Transverse colon (tissue), 4 donors: Measurements from ENCODE around the gene PTN.

Experiments
- EP300 ChIP-seq: sonication (generic); formaldehyde crosslinking; IDR thresholded peaks from one replicate; pipeline ENCODE4 v1.6.1; 2017; ENCODE audit warnings: antibody characterized with exemption, low read depth
- POLR2AphosphoS5 ChIP-seq, 3 donors: sonication (generic); formaldehyde crosslinking; IDR thresholded peaks; one replicate each; pipeline ENCODE4 v1.6.1; 2016; ENCODE audit warnings: antibody characterized with exemption in 3 of 3
- TF ChIP-seq, protein P1 (sequence below), 5 experiments: fragments of 200-600 bp in 3 of 5; fragments of 450-650 bp in 2 of 5; sonication (generic) in 3 of 5; IDR thresholded peaks; 1 replicate in 2 of 5; 2 replicates in 3 of 5; pipeline ENCODE4 v1.5.1; 2016 to 2017; ENCODE audit warnings: antibody characterized with exemption in 5 of 5, inconsistent platforms in 3 of 5, mild to moderate bottlenecking in 2 of 5, moderate library complexity in 1 of 5

DNA sequence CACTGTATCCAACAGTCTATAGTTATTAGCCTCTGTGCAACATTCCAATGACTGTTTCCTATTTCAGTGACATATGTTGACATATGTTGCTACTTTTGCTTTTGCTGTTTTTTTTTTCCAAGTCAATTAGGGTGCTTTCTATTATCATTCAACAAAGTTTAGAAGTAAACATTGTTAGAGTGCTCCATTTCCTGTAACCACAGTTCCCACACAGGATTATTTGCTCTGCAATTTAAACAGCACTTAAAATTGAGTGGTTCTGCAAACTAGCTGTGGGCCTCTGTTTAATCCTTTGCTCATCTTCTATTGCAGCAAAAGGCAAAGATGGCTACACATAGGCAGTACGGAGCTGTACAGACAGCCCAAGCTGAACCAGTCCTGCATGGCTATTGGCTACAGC, 46.5 kb upstream of the PTN start:
- TF ChIP-seq, protein P1, sequence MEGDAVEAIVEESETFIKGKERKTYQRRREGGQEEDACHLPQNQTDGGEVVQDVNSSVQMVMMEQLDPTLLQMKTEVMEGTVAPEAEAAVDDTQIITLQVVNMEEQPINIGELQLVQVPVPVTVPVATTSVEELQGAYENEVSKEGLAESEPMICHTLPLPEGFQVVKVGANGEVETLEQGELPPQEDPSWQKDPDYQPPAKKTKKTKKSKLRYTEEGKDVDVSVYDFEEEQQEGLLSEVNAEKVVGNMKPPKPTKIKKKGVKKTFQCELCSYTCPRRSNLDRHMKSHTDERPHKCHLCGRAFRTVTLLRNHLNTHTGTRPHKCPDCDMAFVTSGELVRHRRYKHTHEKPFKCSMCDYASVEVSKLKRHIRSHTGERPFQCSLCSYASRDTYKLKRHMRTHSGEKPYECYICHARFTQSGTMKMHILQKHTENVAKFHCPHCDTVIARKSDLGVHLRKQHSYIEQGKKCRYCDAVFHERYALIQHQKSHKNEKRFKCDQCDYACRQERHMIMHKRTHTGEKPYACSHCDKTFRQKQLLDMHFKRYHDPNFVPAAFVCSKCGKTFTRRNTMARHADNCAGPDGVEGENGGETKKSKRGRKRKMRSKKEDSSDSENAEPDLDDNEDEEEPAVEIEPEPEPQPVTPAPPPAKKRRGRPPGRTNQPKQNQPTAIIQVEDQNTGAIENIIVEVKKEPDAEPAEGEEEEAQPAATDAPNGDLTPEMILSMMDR (IDR thresholded peaks at IDR 0.05), result no peak
- TF ChIP-seq EP300 (no peak), POLR2AphosphoS5 (IDR thresholded peaks at IDR 0.05) (no peak)
